ENCODE data around the gene SYT2.

Gene SYT2

DNA sequence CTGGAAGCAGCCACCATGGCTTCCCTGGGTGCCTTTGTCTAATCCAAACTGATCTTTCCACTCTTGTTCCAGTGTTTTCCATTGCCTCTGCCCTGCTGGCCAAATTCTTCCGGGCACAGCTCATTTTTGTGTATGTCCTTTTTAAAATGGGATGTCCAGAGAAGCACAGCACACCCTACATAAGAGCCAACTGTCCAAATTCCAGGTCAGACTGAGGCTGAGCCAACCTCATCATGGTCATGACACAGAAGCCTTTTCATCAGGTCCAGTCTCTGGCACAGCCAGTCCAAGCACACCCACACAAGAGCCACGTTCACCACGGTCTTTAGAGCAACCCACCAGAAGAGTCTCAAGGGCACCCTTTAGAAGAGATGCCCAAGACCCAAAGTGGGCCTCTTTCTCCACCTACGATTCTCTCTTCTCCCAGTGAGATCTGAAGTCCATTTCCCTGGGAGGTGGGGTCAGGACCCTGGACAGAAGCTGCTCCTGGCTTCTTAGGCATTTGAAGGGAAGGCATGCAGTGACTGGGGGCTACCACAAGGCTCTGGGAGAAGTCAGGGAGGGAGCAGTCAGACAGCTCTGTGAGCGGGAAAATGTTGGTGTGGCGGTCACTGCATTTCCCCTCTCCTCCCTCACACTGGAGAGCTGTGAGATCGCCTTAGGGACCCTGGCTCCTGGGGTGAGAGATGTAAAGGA lies 53.2 kb downstream of the SYT2 start:
- Histone ChIP-seq H2AFZ (ENCODE audit: low read length) (no peak overlapping the region), H3K4me3 (ENCODE audit: low read length in 2 of 2) (no peak overlapping the region), H3K27me3 (ENCODE audit: control insufficient read depth in 3 of 3, insufficient read depth in 3 of 3, low read depth in 1 of 3, low read length in 3 of 3) (peaks cover 0 to 68% (median 0%) of the 10 kb centered on the region in 3 experiments), H3K4me1 (ENCODE audit: control insufficient read depth in 2 of 2, insufficient read depth in 1 of 2, low read depth in 1 of 2, low read length in 2 of 2) (no peaks in the 10 kb centered on the region), H2AK5ac (ENCODE audit: low read depth, low read length) (no peak overlapping the region), H3K36me3 (replicated peaks in 1 of 2; ENCODE audit: control insufficient read depth in 2 of 2, insufficient read depth in 2 of 2, low read length in 2 of 2) (no peaks in the 10 kb centered on the region), H3K14ac (ENCODE audit: low read length) (no peak overlapping the region), H2BK12ac (ENCODE audit: low read length) (no peak overlapping the region), H3K23ac (ENCODE audit: low read depth, low read length, poor library complexity) (no peak overlapping the region), H4K8ac (ENCODE audit: low read depth, low read length) (no peak overlapping the region), H3K4me2 (ENCODE audit: insufficient read depth, low read length, poor library complexity, severe bottlenecking) (no peak overlapping the region), H2BK120ac (ENCODE audit: low read depth, low read length) (no peak overlapping the region), H3K9me3 (replicated peaks in 1 of 2; ENCODE audit: control insufficient read depth in 2 of 2, insufficient read depth in 1 of 2, low read depth in 1 of 2, low read length in 2 of 2) (no peaks in the 10 kb centered on the region), H3K4ac (ENCODE audit: low read length) (no peak overlapping the region), H4K91ac (ENCODE audit: low read depth, low read length, poor library complexity) (no peak overlapping the region), H3K27ac (replicated peaks; ENCODE audit: low read length) (no peak overlapping the region), H2BK5ac (ENCODE audit: low read length) (no peak overlapping the region), H3K18ac (ENCODE audit: low read length) (no peak overlapping the region), H2BK15ac (ENCODE audit: low read length) (no peak overlapping the region), H3K9ac (ENCODE audit: low read depth, low read length, poor library complexity) (no peak overlapping the region), H3K79me1 (ENCODE audit: low read depth, low read length) (no peaks in the 10 kb centered on the region)
- peak; percentile 69 for DNase-seq (ENCODE audit: low spot score)
- no CpG with 5 or more reads among the region's 7 CpGs for WGBS, 2 donors (ENCODE audit: extremely low coverage in 2 of 2, insufficient read length in 2 of 2, insufficient replicate concordance in 1 of 2)

DNA sequence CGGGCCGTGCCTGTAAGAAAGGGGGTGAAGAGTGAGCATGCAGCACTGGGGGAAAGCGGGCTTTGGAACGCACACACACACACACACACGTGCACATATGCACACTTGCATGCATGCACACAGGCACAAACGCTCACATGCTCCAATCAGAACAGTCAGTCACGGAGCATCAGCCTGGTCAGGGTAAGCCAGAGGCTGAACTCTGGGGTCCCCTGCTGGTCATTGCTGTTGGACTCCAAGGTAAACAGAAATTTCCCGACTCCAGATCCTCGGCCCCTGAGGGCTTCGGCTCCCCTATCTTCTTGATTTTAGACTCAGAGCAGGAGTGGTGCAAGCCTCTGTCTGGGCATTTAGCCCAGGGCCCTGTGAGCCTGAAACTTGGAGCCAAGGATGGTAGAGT lies 54.2 kb downstream of the SYT2 start:
- H2AK5ac ChIP-seq (ENCODE audit: low read depth, low read length), result no peak overlapping the region
- H3K14ac ChIP-seq (ENCODE audit: low read length), result no peak overlapping the region
- H3K4me2 ChIP-seq (ENCODE audit: insufficient read depth, low read length, poor library complexity, severe bottlenecking), result no peak overlapping the region
- H3K23ac ChIP-seq (ENCODE audit: low read depth, low read length, poor library complexity), result no peak overlapping the region
- no peak overlapping the region for H3K18ac ChIP-seq (ENCODE audit: low read length)
- no peak overlapping the region for H2BK12ac ChIP-seq (ENCODE audit: low read length)
- no peak overlapping the region for H3K27ac ChIP-seq (replicated peaks; ENCODE audit: low read length)
- H3K4ac ChIP-seq (ENCODE audit: low read length), result no peak overlapping the region
- H4K8ac ChIP-seq (ENCODE audit: low read depth, low read length), result no peak overlapping the region
- no peak overlapping the region for H3K9ac ChIP-seq (ENCODE audit: low read depth, low read length, poor library complexity)
- no peaks in the 10 kb centered on the region for H3K9me3 ChIP-seq (replicated peaks in 1 of 2; ENCODE audit: control insufficient read depth in 2 of 2, insufficient read depth in 1 of 2, low read depth in 1 of 2, low read length in 2 of 2)
- no peak overlapping the region for H2BK15ac ChIP-seq (ENCODE audit: low read length)
- H2BK120ac ChIP-seq (ENCODE audit: low read depth, low read length), result no peak overlapping the region
- no peaks in the 10 kb centered on the region for H3K4me1 ChIP-seq (ENCODE audit: control insufficient read depth in 2 of 2, insufficient read depth in 1 of 2, low read depth in 1 of 2, low read length in 2 of 2)
- H4K91ac ChIP-seq (ENCODE audit: low read depth, low read length, poor library complexity), result no peak overlapping the region
- no peaks in the 10 kb centered on the region for H3K36me3 ChIP-seq (replicated peaks in 1 of 2; ENCODE audit: control insufficient read depth in 2 of 2, insufficient read depth in 2 of 2, low read length in 2 of 2)
- no CpG with 5 or more reads among the region's 10 CpGs for WGBS, 2 donors (ENCODE audit: extremely low coverage in 2 of 2, insufficient read length in 2 of 2, insufficient replicate concordance in 1 of 2)
- DNase-seq (ENCODE audit: low spot score), result no peak
- H3K4me3 ChIP-seq (ENCODE audit: low read length in 2 of 2), result no peak overlapping the region
- peaks cover 0 to 68% (median 0%) of the 10 kb centered on the region in 3 experiments for H3K27me3 ChIP-seq (ENCODE audit: control insufficient read depth in 3 of 3, insufficient read depth in 3 of 3, low read depth in 1 of 3, low read length in 3 of 3)
- no peak overlapping the region for H2BK5ac ChIP-seq (ENCODE audit: low read length)
- H2AFZ ChIP-seq (ENCODE audit: low read length), result no peak overlapping the region
- no peaks in the 10 kb centered on the region for H3K79me1 ChIP-seq (ENCODE audit: low read depth, low read length)

DNA sequence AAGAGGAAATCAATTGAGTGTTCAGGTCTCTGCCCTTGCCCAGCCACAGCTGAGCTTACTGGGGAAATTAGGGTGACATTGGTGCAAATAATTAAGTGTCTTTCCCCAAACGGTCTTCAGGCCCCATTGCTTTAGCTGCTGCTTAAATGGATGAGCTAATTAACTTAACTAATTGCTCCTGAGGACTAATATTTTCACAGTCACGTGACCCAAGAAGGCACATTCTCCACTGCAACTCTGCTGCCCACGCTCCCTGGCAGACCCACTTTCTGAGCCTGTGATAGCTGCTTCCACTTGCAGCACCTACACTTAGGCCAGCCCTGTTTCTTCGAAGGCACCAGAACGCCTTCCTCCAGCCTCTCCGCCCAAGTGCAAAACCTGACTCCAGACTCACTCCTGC lies 56.2 kb downstream of the SYT2 start:
- Histone ChIP-seq H4K8ac (ENCODE audit: low read depth, low read length) (no peak overlapping the region), H3K27ac (replicated peaks; ENCODE audit: low read length) (no peak overlapping the region), H3K23ac (ENCODE audit: low read depth, low read length, poor library complexity) (no peak overlapping the region), H2BK120ac (ENCODE audit: low read depth, low read length) (no peak overlapping the region), H2BK15ac (ENCODE audit: low read length) (no peak overlapping the region), H3K4me2 (ENCODE audit: insufficient read depth, low read length, poor library complexity, severe bottlenecking) (no peak overlapping the region), H2BK5ac (ENCODE audit: low read length) (no peak overlapping the region), H2AFZ (ENCODE audit: low read length) (no peak overlapping the region), H3K4me1 (ENCODE audit: control insufficient read depth in 2 of 2, insufficient read depth in 1 of 2, low read depth in 1 of 2, low read length in 2 of 2) (no peaks in the 10 kb centered on the region), H3K36me3 (replicated peaks in 1 of 2; ENCODE audit: control insufficient read depth in 2 of 2, insufficient read depth in 2 of 2, low read length in 2 of 2) (no peaks in the 10 kb centered on the region), H2BK12ac (ENCODE audit: low read length) (no peak overlapping the region), H3K14ac (ENCODE audit: low read length) (no peak overlapping the region), H3K4ac (ENCODE audit: low read length) (no peak overlapping the region), H4K91ac (ENCODE audit: low read depth, low read length, poor library complexity) (no peak overlapping the region), H3K79me1 (ENCODE audit: low read depth, low read length) (no peaks in the 10 kb centered on the region), H3K27me3 (ENCODE audit: control insufficient read depth in 3 of 3, insufficient read depth in 3 of 3, low read depth in 1 of 3, low read length in 3 of 3) (peaks cover 0 to 68% (median 0%) of the 10 kb centered on the region in 3 experiments), H3K9ac (ENCODE audit: low read depth, low read length, poor library complexity) (no peak overlapping the region), H3K9me3 (replicated peaks in 1 of 2; ENCODE audit: control insufficient read depth in 2 of 2, insufficient read depth in 1 of 2, low read depth in 1 of 2, low read length in 2 of 2) (no peaks in the 10 kb centered on the region), H3K4me3 (ENCODE audit: low read length in 2 of 2) (no peak overlapping the region), H3K18ac (ENCODE audit: low read length) (no peak overlapping the region), H2AK5ac (ENCODE audit: low read depth, low read length) (no peak overlapping the region)
- DNase-seq (ENCODE audit: low spot score), result no peak
- no CpG with 5 or more reads among the region's 6 CpGs for WGBS, 2 donors (ENCODE audit: extremely low coverage in 2 of 2, insufficient read length in 2 of 2, insufficient replicate concordance in 1 of 2)

DNA sequence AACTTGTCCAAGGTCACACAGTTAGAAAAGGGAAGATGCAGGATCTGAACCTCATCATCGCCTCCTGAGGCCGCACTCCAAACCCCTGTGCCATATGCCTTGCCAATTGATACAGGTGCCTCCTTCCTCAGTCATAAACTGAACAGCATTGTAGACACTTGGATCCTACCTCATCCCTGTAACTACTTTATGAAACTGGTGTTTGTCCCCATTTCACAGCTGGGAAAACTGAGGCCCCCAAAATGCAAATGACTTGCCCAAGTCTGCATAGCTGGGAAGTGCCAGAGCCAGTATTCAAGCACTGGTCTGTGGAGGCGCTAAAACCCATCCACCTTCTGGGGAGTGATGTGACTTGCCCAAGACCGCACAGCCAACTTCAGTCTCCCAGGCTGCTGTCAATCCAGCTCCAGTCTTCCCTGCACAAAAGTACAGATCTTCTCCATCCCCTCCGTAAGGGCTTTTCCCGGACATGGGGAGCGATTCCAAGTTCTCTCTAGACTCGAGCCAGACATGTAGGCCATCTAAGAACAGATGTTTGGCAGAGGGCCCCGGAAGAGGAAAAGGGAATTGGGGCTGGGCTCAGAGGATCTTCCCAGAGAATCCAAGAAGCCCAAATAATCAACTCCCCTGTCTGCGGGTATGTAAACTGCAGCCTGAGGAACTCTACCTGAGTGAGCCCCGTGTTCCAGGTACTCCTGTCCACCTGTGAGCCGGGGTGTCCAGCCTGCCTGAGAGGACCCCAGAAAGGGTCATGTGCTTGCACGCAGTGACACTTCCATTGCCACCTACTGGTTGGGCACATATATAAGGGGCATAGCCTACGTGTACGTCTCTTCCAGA lies 60.5 kb downstream of the SYT2 start:
- no peak overlapping the region for H3K18ac ChIP-seq (ENCODE audit: low read length)
- no peaks in the 10 kb centered on the region for H3K4me1 ChIP-seq (ENCODE audit: control insufficient read depth in 2 of 2, insufficient read depth in 1 of 2, low read depth in 1 of 2, low read length in 2 of 2)
- no peak overlapping the region for H3K9ac ChIP-seq (ENCODE audit: low read depth, low read length, poor library complexity)
- H3K14ac ChIP-seq (ENCODE audit: low read length), result no peak overlapping the region
- H2AFZ ChIP-seq (ENCODE audit: low read length), result no peak overlapping the region
- H2AK5ac ChIP-seq (ENCODE audit: low read depth, low read length), result no peak overlapping the region
- no peak overlapping the region for H3K4ac ChIP-seq (ENCODE audit: low read length)
- no peak overlapping the region for H3K4me2 ChIP-seq (ENCODE audit: insufficient read depth, low read length, poor library complexity, severe bottlenecking)
- no peak for DNase-seq (ENCODE audit: low spot score)
- no CpG with 5 or more reads among the region's 15 CpGs for WGBS, 2 donors (ENCODE audit: extremely low coverage in 2 of 2, insufficient read length in 2 of 2, insufficient replicate concordance in 1 of 2)
- no peaks in the 10 kb centered on the region for H3K79me1 ChIP-seq (ENCODE audit: low read depth, low read length)
- H2BK12ac ChIP-seq (ENCODE audit: low read length), result no peak overlapping the region
- H2BK15ac ChIP-seq (ENCODE audit: low read length), result no peak overlapping the region
- H3K4me3 ChIP-seq (ENCODE audit: low read length in 2 of 2), result no peak overlapping the region
- no peak overlapping the region for H2BK5ac ChIP-seq (ENCODE audit: low read length)
- H4K91ac ChIP-seq (ENCODE audit: low read depth, low read length, poor library complexity), result no peak overlapping the region
- H4K8ac ChIP-seq (ENCODE audit: low read depth, low read length), result no peak overlapping the region
- H2BK120ac ChIP-seq (ENCODE audit: low read depth, low read length), result no peak overlapping the region
- H3K27me3 ChIP-seq (ENCODE audit: control insufficient read depth in 3 of 3, insufficient read depth in 3 of 3, low read depth in 1 of 3, low read length in 3 of 3), result peaks cover 0 to 69% (median 17%) of the 10 kb centered on the region in 3 experiments
- H3K36me3 ChIP-seq (replicated peaks in 1 of 2; ENCODE audit: control insufficient read depth in 2 of 2, insufficient read depth in 2 of 2, low read length in 2 of 2), result no peaks in the 10 kb centered on the region
- no peak overlapping the region for H3K23ac ChIP-seq (ENCODE audit: low read depth, low read length, poor library complexity)
- no peak overlapping the region for H3K27ac ChIP-seq (replicated peaks; ENCODE audit: low read length)
- H3K9me3 ChIP-seq (replicated peaks in 1 of 2; ENCODE audit: control insufficient read depth in 2 of 2, insufficient read depth in 1 of 2, low read depth in 1 of 2, low read length in 2 of 2), result peaks cover 0 to 2% of the 10 kb centered on the region in 2 donors
